GM19455 (cell line): ENCODE measurements around the gene IFIT5.
"Not testable (repeated sequence)": the region's sequence is repeated elsewhere in the genome, so short reads cannot be mapped to it uniquely, and the experiment has no call there.

Experiments
- ATAC-seq: cut with Tn5 transposase; IDR thresholded peaks from one replicate; pipeline ENCODE4 v1.9.1; 2021; ENCODE audit not compliant: unreplicated experiment

Gene IFIT5

GRCh38 chr10:89426230-89426868 is 12.0 kb downstream of the IFIT5 start:
- ATAC-seq, result no peak

- ATAC-seq, result no peak
Measured at GRCh38 chr10:89427629-89428028, 13.3 kb downstream of the IFIT5 start.

GRCh38 chr10:89428877-89429276 is 14.5 kb downstream of the IFIT5 start:
- no peak for ATAC-seq

GRCh38 chr10:89431977-89432376 is 17.6 kb downstream of the IFIT5 start:
- no peak for ATAC-seq

GRCh38 chr10:89438525-89438924 is 24.2 kb downstream of the IFIT5 start:
- ATAC-seq, result no peak

GRCh38 chr10:89440226-89441009 is 26.1 kb downstream of the IFIT5 start:
- no peak for ATAC-seq

- ATAC-seq, result no peak
Measured at GRCh38 chr10:89442289-89442688, 27.9 kb downstream of the IFIT5 start.

- ATAC-seq, result not testable (repeated sequence)
Measured at GRCh38 chr10:89444819-89445218, 30.5 kb downstream of the IFIT5 start.

GRCh38 chr10:89450901-89451300 is 36.5 kb downstream of the IFIT5 start:
- no peak for ATAC-seq

- ATAC-seq, result no peak
Measured at GRCh38 chr10:89452193-89452592, 37.8 kb downstream of the IFIT5 start.

- no peak for ATAC-seq
Measured at GRCh38 chr10:89454561-89455347, 40.4 kb downstream of the IFIT5 start.

GRCh38 chr10:89458291-89458690 is 43.9 kb downstream of the IFIT5 start:
- no peak for ATAC-seq

- ATAC-seq, result no peak
Measured at GRCh38 chr10:89458784-89459183, 44.4 kb downstream of the IFIT5 start.

GRCh38 chr10:89463846-89464537 is 49.6 kb downstream of the IFIT5 start:
- no peak for ATAC-seq

- no peak for ATAC-seq
Measured at GRCh38 chr10:89465196-89465595, 50.8 kb downstream of the IFIT5 start.

- ATAC-seq, result no peak
Measured at GRCh38 chr10:89466599-89467035, 52.2 kb downstream of the IFIT5 start.

- ATAC-seq, result no peak
Measured at GRCh38 chr10:89468191-89468965, 54.0 kb downstream of the IFIT5 start.

- no peak for ATAC-seq
Measured at GRCh38 chr10:89469517-89469916, 55.1 kb downstream of the IFIT5 start.
